HepG2 (cell line): ENCODE results near the gene PODN. TPM values are rescaled to one million over a fixed set of nuclear protein-coding genes. Genes with fewer than 3 reads are reported as not detected.

ENCODE experiments used
- ATAC-seq: fragments of 200-7000 bp; cut with Tn5 transposase; 3 replicates; pipeline ENCODE4 v1.9.1; 2020; ENCODE audit warnings: mild to moderate bottlenecking, moderate library complexity
- BruUV-seq: library from RNA; stranded (reverse); fragments of 400-500 nt; replicated peaks from 2 replicates; lab custom pipeline; 2021; lab: Mats Ljungman, UMichigan
- CTCF ChIA-PET: fragments of 300-600 bp; formaldehyde crosslinking; extraction: SDS; loops from one replicate; lab custom pipeline; 2021; ENCODE audit warnings: low total read pairs, inconsistent platforms, low intra/inter-chr PET ratio; lab: Yijun Ruan, JAX
- POLR2A ChIA-PET: fragments of 350-600 bp; sonication (Branson Sonifier 250); formaldehyde crosslinking; loops from one replicate; lab custom pipeline; 2020; ENCODE audit warnings: antibody characterized with exemption, inconsistent platforms; lab: Yijun Ruan, JAX
- DNase-seq: peaks from one replicate; pipeline ENCODE4 v3.0.0-alpha.2; 2015; ENCODE audit warnings: low spot score
- FAIRE-seq: peaks from 3 replicates; lab custom pipeline; 2011; peaks lifted over from hg19 to GRCh38; lab: Jason Lieb, UNC
- H2AFZ ChIP-seq: one replicate; pipeline ENCODE4 v1.6.1; 2011; ENCODE audit warnings: low read length, inconsistent platforms
- H3K27ac ChIP-seq: fragments of 300-600 bp; 3 replicates; pipeline ENCODE4 v1.8.0; 2011; ENCODE audit warnings: mixed run types, mild to moderate bottlenecking, mixed read lengths, low read length, inconsistent platforms; ENCODE audit not compliant: insufficient read depth; ENCODE audit errors: extremely low read length
- H3K27me3 ChIP-seq, 2 experiments: fragments of 200-600 bp in 1 of 2; 2 replicates in 1 of 2; 3 replicates in 1 of 2; pipeline versions ENCODE4 v1.6.0 to v1.8.0; 2011; ENCODE audit warnings: low read length in 2 of 2, mild to moderate bottlenecking in 2 of 2, moderate library complexity in 2 of 2, inconsistent platforms in 1 of 2; ENCODE audit not compliant: insufficient read depth in 2 of 2, control insufficient read depth in 1 of 2
- H3K36me3 ChIP-seq, 2 experiments: fragments of 200-600 bp in 1 of 2; replicated peaks in 1 of 2; 2 replicates in 1 of 2; 3 replicates in 1 of 2; pipeline versions ENCODE4 v1.5.1 to v1.8.0; 2011; ENCODE audit warnings: low read length in 2 of 2, inconsistent platforms in 1 of 2; ENCODE audit not compliant: insufficient read depth in 2 of 2, control insufficient read depth in 1 of 2
- H3K4me1 ChIP-seq: 2 replicates; pipeline ENCODE4 v1.5.1; 2012; ENCODE audit warnings: low read length, inconsistent platforms; ENCODE audit not compliant: insufficient read depth
- H3K4me2 ChIP-seq: 2 replicates; pipeline ENCODE4 v1.6.0; 2011; ENCODE audit warnings: low read depth, low read length, inconsistent platforms
- H3K4me3 ChIP-seq, 3 experiments: fragments of 200-600 bp in 1 of 3; sonication (generic), shearing (Covaris generic) in 1 of 3; replicated peaks in 1 of 3; 2 replicates each; pipeline ENCODE4 v1.5.1; 2011 to 2016; ENCODE audit warnings: low read length in 3 of 3, inconsistent platforms in 2 of 3, low read depth in 2 of 3, mild to moderate bottlenecking in 2 of 3, control low read depth in 1 of 3, mixed read lengths in 1 of 3; ENCODE audit not compliant: insufficient read depth in 1 of 3
- H3K79me2 ChIP-seq: one replicate; pipeline ENCODE4 v1.6.1; 2011; ENCODE audit warnings: low read length, inconsistent platforms; ENCODE audit not compliant: insufficient read depth
- H3K9ac ChIP-seq: 2 replicates; pipeline ENCODE4 v1.6.0; 2011; ENCODE audit warnings: mild to moderate bottlenecking, low read depth, low read length, inconsistent platforms; ENCODE audit not compliant: insufficient read depth
- H3K9me3 ChIP-seq: 2 replicates; pipeline ENCODE4 v1.5.1; 2012; ENCODE audit warnings: mild to moderate bottlenecking, low read length
- H4K20me1 ChIP-seq: 2 replicates; pipeline ENCODE4 v1.6.0; 2011; ENCODE audit warnings: inconsistent platforms, mild to moderate bottlenecking, low read length, moderate library complexity; ENCODE audit not compliant: insufficient read depth
- CHD2 ChIP-seq: IDR thresholded peaks from 2 replicates; pipeline ENCODE4 v1.6.1; 2011; ENCODE audit warnings: low read depth, low read length, improper control_type of control experiment
- ETV6 ChIP-seq: sonication (generic); formaldehyde crosslinking; conservative IDR thresholded peaks from 2 replicates; pipeline ENCODE4 v1.4.0; 2020; ENCODE audit warnings: missing genetic modification reagents
- KDM2A ChIP-seq: sonication (generic); formaldehyde crosslinking; IDR thresholded peaks from 2 replicates; pipeline ENCODE4 v1.4.0; 2020; ENCODE audit warnings: low read depth, missing genetic modification reagents, borderline replicate concordance
- RAD21 ChIP-seq: fragments of 450-650 bp; formaldehyde crosslinking; IDR thresholded peaks from 2 replicates; pipeline ENCODE4 v1.5.0; 2020; ENCODE audit warnings: mild to moderate bottlenecking
- RFXANK ChIP-seq: IDR thresholded peaks from 2 replicates; pipeline ENCODE4 v1.6.1; 2016
- SCMH1 ChIP-seq: sonication (generic); formaldehyde crosslinking; IDR thresholded peaks from 2 replicates; pipeline ENCODE4 v1.9.0; 2021; ENCODE audit warnings: missing genetic modification reagents, mild to moderate bottlenecking, borderline replicate concordance
- STAT5B ChIP-seq: sonication (generic); formaldehyde crosslinking; IDR thresholded peaks from 2 replicates; pipeline ENCODE4 v1.4.0; 2020; ENCODE audit warnings: missing genetic modification reagents
- TCF7 ChIP-seq: sonication (generic); IDR thresholded peaks from 2 replicates; pipeline ENCODE4 v1.6.1; 2016; ENCODE audit warnings: antibody characterized with exemption, low read depth
- ZNF143 ChIP-seq: sonication (generic); formaldehyde crosslinking; IDR thresholded peaks from 2 replicates; pipeline ENCODE4 v1.4.0; 2020; ENCODE audit warnings: missing genetic modification reagents
- ZNF282 ChIP-seq: fragments of 450-650 bp; IDR thresholded peaks from 2 replicates; pipeline ENCODE4 v1.6.1; 2018; ENCODE audit not compliant: partially characterized antibody
- ZNF501 ChIP-seq: sonication (generic); formaldehyde crosslinking; IDR thresholded peaks from 2 replicates; pipeline ENCODE4 v1.5.1; 2020; ENCODE audit warnings: mild to moderate bottlenecking, moderate library complexity, missing genetic modification reagents
- WGBS: methylation state at CpG from one replicate; pipeline ENCODE4 v1.1.6; 2017; ENCODE audit warnings: low lambda C conversion rate; 5-methylcytosine and 5-hydroxymethylcytosine counted together
- in situ Hi-C: cut with HindIII; loops from 2 replicates; pipeline ENCODE4 v1.10.0; 2017; ENCODE audit warnings: low pct_unique_long_range_greater_than_20kb; ENCODE audit not compliant: extremely low pct_ligation_motif_present
- intact Hi-C: fragments of 100-400 bp; cut with micrococcal nuclease; formaldehyde crosslinking; loops from one replicate; pipeline ENCODE4 v1.10.0; 2022; ENCODE audit not compliant: unreplicated experiment
- polyA plus RNA-seq, 8 experiments: library from polyadenylated mRNA; depleted of rRNA in 3 of 8; stranded (reverse) in 7 of 8; unstranded in 1 of 8; fragments of >200 nt; fragmentation: Illumina TruSeq in 4 of 8; extraction: Trizol in 4 of 8; gene quantifications; 2 replicates each; pipeline versions ENCODE4 v1.2.1 to v1.2.3, GENCODE V29; 2011 to 2016; ENCODE audit warnings: low read depth in 4 of 8, missing spikeins in 1 of 8, mixed read lengths in 1 of 8; ENCODE audit not compliant: insufficient read depth in 1 of 8
- total RNA-seq, 5 experiments: library from RNA; depleted of rRNA; stranded (reverse); fragments of >200 nt; fragmentation: Illumina TruSeq; extraction: Trizol; gene quantifications; 2 replicates each; pipeline ENCODE4 v1.2.3, GENCODE V29; 2016; ENCODE audit warnings: low read depth in 1 of 5
- TF ChIP-seq, protein P1 (sequence below): sonication (generic); formaldehyde crosslinking; IDR thresholded peaks from 2 replicates; pipeline ENCODE4 v1.8.1; 2023; ENCODE audit warnings: missing genetic modification reagents, mild to moderate bottlenecking, borderline replicate concordance
- TF ChIP-seq, protein P2 (sequence below): IDR thresholded peaks from 2 replicates; pipeline ENCODE4 v1.6.1; 2018; ENCODE audit warnings: missing genetic modification reagents
- TF ChIP-seq, protein P3 (sequence below): sonication (generic); formaldehyde crosslinking; IDR thresholded peaks from 2 replicates; pipeline ENCODE4 v1.4.0; 2020; ENCODE audit warnings: missing genetic modification reagents, mild to moderate bottlenecking, borderline replicate concordance
- TF ChIP-seq, protein P4 (sequence below): IDR thresholded peaks from 2 replicates; pipeline ENCODE4 v1.6.1; 2016

PODN gene
- total and polyA plus RNA-seq, 2 of the 13 experiments (the other 11 are each of a cell fraction or from before 2014, with no cell fraction given) = 0.13 TPM; not detected in 1

DNA sequence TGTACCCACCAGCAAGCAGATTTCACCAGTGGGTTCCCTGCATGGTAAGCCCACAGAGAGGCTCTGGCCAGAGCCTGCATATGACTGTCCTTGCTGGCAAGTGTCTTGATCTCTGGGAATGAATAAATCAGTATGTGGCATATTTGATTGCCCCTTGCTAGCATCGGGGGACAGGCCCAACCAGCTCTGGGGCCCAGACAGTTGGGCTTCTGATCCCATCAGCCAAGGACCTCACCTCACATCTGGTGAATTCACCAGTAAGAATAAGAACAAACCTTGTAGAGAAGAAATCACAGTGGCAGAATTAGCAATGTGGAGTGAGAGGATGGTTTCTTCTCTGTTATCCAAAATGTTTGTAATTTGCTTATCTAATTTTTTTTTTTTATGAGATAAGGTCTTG is 64.5 kb downstream of the PODN start:
- peaks cover 3 to 5% of the 10 kb centered on the region in 2 experiments; a peak in 3 of 5 replicates for H3K27me3 ChIP-seq
- no peaks in the 10 kb centered on the region for H3K36me3 ChIP-seq
- no peak overlapping the region for H3K9ac ChIP-seq
- no peaks in the 10 kb centered on the region for H3K79me2 ChIP-seq
- H2AFZ ChIP-seq = no peak overlapping the region
- in situ Hi-C loops = loop anchor here (5.0 kb wide), 1 partner anchor 56 kb away; no protein-coding TSS in a partner anchor
- no peaks in the 10 kb centered on the region for H4K20me1 ChIP-seq
- no peak overlapping the region for H3K27ac ChIP-seq
- TF ChIP-seq RFXANK (CRISPR knock-in tag) (no peak), RAD21 (CRISPR knock-in tag) (no peak), ZNF282 (no peak), CHD2 (no peak), SCMH1 (CRISPR knock-in tag) (no peak), ZNF143 (CRISPR knock-in tag) (no peak), STAT5B (CRISPR knock-in tag) (no peak), ETV6 (no peak), KDM2A (CRISPR knock-in tag) (no peak), TCF7 (no peak), ZNF501 (CRISPR knock-in tag) (no peak)
- TF ChIP-seq, protein P1, sequence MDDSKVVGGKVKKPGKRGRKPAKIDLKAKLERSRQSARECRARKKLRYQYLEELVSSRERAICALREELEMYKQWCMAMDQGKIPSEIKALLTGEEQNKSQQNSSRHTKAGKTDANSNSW = no peak
- TF ChIP-seq, protein P2, sequence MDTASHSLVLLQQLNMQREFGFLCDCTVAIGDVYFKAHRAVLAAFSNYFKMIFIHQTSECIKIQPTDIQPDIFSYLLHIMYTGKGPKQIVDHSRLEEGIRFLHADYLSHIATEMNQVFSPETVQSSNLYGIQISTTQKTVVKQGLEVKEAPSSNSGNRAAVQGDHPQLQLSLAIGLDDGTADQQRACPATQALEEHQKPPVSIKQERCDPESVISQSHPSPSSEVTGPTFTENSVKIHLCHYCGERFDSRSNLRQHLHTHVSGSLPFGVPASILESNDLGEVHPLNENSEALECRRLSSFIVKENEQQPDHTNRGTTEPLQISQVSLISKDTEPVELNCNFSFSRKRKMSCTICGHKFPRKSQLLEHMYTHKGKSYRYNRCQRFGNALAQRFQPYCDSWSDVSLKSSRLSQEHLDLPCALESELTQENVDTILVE = no peak
- TF ChIP-seq, protein P3, sequence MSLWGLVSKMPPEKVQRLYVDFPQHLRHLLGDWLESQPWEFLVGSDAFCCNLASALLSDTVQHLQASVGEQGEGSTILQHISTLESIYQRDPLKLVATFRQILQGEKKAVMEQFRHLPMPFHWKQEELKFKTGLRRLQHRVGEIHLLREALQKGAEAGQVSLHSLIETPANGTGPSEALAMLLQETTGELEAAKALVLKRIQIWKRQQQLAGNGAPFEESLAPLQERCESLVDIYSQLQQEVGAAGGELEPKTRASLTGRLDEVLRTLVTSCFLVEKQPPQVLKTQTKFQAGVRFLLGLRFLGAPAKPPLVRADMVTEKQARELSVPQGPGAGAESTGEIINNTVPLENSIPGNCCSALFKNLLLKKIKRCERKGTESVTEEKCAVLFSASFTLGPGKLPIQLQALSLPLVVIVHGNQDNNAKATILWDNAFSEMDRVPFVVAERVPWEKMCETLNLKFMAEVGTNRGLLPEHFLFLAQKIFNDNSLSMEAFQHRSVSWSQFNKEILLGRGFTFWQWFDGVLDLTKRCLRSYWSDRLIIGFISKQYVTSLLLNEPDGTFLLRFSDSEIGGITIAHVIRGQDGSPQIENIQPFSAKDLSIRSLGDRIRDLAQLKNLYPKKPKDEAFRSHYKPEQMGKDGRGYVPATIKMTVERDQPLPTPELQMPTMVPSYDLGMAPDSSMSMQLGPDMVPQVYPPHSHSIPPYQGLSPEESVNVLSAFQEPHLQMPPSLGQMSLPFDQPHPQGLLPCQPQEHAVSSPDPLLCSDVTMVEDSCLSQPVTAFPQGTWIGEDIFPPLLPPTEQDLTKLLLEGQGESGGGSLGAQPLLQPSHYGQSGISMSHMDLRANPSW (CRISPR knock-in tag) = no peak
- TF ChIP-seq, protein P4, sequence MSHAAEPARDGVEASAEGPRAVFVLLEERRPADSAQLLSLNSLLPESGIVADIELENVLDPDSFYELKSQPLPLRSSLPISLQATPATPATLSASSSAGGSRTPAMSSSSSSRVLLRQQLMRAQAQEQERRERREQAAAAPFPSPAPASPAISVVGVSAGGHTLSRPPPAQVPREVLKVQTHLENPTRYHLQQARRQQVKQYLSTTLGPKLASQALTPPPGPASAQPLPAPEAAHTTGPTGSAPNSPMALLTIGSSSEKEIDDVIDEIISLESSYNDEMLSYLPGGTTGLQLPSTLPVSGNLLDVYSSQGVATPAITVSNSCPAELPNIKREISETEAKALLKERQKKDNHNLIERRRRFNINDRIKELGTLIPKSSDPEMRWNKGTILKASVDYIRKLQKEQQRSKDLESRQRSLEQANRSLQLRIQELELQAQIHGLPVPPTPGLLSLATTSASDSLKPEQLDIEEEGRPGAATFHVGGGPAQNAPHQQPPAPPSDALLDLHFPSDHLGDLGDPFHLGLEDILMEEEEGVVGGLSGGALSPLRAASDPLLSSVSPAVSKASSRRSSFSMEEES (CRISPR knock-in tag) = no peak
- TF ChIP-seq, all 625 proteins: peak for 0
- no peak overlapping the region for H3K4me2 ChIP-seq
- WGBS = 38% methylated on average over 1 of the region's 1 CpG
- no TSS peak for BruUV-seq
- POLR2A ChIA-PET = no interaction called here
- intact Hi-C loops = no loop called here
- H3K4me3 ChIP-seq = no peak overlapping the region
- ATAC-seq = no peak
- CTCF ChIA-PET = no interaction called here
- H3K9me3 ChIP-seq = no peaks in the 10 kb centered on the region
- H3K4me1 ChIP-seq = peaks cover 85% of the 10 kb centered on the region
- DNase-seq = no peak
- FAIRE-seq = no peak
